Superior temporal gyrus (tissue), 1 donor: ENCODE data around the gene DOLPP1.

Experiments
- DNase-seq: peaks from one replicate; pipeline ENCODE4 v3.0.0-alpha.2; 2016; ENCODE audit errors: extremely low spot score

Gene DOLPP1

GRCh38 chr9:129094387-129095169 is 13.7 kb downstream of the DOLPP1 start:
- no peak for DNase-seq

DNA sequence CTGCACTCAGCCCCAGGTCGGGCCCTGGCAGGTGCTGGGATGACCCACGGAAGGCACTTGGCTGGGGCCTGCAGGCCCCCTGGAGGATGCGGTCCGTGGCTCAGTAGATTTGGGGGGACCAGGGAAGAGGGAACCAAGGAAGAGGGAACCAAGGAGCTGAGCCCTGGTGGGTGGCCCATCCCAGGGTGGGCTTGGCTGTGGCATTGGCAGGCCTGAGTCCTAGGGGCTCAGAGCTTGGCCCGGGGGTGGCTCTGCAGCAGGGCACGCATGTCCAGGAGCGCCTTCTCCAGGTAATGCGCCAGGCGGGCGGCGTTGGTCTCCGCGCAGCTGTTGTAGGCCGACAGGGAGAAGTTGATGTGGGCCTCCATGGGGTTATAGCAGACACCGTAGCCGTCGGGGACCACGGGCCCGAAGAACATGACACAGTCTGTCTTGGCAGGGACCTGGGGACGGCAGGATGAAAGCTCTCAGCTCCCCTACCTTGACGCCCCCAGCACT is 14.3 kb downstream of the DOLPP1 start:
- DNase-seq = no peak

DNA sequence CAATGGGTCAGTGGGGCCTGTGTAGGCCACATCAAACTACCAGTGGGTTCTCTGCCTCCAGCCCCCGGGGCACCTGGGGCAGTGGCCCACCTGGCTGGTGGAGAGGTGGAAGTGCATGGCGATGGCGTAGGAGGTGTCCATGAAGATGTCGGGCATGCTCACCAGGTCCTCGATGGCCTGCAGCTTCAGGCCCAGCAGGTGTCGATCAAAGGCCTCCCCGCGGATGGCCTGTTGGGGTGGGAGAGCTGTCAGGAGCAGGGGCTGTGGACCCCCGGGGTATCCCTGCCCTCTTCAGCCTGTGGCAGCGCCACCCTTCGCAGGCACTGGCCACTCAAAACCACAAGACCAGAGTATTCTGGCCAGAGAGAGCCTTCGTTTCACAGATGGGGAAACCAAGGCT is 15.0 kb downstream of the DOLPP1 start:
- DNase-seq = no peak

DNA sequence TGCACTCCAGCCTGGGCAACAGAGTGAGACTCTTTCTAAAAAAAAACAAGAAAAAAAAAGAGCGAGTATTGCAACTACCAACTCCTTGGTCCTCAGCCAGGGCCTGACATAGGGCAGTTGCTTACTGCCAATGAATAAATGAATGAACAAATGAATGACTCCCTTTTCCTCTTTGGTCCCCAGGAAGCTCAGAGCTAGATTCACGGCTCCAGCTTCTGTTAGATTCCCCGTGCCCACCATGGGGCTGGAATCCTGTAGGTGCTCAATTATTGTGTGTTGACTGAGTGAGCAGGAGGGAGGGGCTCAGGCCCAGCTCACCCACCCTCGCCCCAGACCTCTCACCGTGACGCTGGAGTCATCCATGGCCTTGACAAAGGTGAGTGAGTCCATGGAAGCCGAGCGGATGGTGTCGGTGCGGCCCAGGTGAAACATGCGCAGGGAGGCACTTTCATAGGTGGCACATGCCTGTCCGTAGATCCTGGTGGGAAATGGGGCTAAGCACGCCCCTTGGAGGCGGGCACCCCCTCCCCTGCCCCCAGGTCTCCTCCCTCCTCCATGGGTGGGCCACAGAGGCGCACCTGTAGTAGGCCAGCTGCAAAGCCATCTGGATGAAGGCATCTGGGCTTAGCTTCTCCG is 16.9 kb downstream of the DOLPP1 start:
- no peak for DNase-seq

DNA sequence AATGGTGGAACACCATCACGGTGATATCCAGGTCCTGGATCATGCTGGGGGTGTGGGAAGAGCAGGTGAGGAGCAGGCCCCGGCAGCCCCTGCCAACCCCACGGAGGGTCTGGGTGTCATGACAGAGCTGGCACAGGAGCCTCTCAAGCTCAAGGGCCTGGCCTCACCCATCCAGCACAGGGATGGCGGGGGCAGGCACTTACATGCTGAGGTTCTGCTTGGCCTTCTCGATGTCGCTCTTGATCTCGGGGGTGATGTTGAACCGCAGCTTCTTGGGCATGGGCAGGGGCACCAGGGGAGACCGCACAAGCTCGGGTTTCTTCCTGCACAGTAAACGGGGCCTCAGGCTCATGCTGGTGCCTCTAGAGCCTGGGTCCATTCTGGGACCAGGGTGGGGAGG is 17.4 kb downstream of the DOLPP1 start:
- DNase-seq = no peak

- no peak for DNase-seq
Observed at GRCh38 chr9:129100383-129101169, 19.7 kb downstream of the DOLPP1 start.

- no peak for DNase-seq
Observed at GRCh38 chr9:129101279-129101678, 20.4 kb downstream of the DOLPP1 start.

- DNase-seq = no peak
Observed at GRCh38 chr9:129102095-129102525, 21.2 kb downstream of the DOLPP1 start.

DNA sequence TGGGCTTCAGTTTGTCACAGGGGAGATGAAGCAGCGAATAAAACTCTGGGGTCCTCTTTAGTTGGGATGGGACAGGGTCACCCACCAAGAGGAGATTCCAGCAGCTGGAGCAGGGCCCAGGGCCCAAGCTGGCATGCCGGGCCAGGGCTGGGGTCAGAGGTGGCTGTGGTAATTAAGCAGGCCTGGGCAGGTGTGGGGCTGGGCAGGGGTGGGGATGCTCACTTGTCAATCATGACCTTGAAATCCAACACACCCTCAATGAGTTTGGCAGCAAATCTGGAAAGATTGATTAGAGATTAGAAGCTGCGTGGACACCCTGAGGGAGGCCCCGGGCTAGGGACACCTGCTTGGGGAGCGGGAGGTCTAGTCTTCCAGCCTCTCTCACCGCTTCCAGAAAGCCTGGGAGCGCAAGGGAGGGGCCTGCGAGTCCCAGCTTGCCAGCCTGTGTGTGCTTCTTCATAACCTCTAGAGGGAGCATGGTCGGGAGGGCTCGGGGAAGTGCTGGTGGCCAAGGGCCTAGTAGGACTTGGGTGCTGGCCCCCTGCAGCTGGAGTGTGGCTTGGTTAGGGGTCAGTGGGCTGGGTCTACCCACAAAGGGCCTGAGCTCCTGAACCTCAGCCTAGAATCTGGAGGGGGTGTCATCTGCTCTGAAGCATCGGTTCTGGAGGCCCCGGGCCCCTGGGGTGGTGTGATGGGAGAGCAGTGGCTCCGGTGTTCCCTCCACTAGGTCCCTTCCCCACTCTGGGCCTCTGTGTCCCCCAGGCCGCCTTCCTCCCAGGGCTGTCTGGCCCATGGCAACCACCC is 22.1 kb downstream of the DOLPP1 start:
- peak; percentile 38 for DNase-seq

- no peak for DNase-seq
Observed at GRCh38 chr9:129103595-129103965, 22.7 kb downstream of the DOLPP1 start.

DNA sequence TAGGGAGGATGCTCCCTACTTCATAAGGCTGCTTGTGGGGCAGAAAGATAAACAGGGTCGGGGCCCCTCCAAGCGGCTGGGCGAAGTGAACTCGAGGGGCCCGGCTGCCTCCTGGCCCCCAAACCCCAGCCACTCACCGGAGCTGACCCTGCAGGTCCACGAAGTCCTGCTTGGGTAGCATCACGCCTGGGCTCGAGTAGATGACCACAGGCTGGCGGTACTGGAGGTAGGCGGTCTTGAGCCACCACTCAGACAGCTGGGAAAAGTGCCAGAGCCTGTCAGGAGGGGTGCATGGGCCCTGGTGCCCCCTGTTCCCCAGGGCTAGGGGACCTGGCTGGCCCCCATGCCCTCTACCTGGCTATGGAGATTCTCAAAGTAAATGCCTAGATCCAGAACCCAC is 23.1 kb downstream of the DOLPP1 start:
- DNase-seq = no peak

- DNase-seq = no peak
Observed at GRCh38 chr9:129105857-129106694, 25.2 kb downstream of the DOLPP1 start.

GRCh38 chr9:129107651-129108050 is 26.7 kb downstream of the DOLPP1 start:
- no peak for DNase-seq

DNA sequence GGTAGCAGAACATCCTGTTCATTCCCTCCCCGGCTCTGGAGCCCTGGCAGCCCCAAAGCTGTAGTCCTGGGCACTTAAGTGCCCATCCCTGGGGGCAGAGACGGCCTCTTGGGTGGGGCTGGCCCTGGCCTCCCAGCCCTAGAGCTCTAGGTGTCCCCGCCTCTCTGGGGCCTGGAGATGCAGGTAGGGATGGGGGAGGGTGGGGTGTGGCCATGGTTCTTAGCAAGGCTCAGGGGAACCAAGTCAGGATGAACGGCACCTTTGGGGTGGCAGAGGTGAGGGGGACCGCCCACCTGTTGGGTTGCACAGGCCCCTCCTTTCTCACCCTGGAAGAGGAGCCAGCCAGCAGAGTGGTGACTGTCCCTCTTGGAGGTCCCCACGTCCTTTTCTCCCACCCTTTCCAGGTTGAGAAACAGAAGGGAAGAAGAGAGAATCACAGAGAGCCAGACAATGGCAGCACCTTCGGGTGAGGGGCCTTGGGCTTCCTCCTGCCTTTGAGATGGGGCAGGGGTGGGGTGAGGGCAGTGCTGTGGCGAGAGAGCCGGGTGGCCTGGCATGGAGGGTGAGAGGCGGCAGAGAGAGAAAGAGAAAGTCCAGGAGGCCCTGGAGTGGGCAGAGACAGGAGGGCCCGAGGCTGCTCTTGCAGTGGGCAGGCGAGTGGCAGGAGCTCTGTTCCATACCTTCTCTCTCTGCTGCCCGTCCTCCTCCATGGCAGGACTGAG is 27.3 kb downstream of the DOLPP1 start:
- DNase-seq = no peak

- no peak for DNase-seq
Observed at GRCh38 chr9:129108805-129109536, 28.1 kb downstream of the DOLPP1 start.

GRCh38 chr9:129109537-129109903 is 28.6 kb downstream of the DOLPP1 start:
- DNase-seq = no peak

- peak; percentile 11 for DNase-seq
Observed at GRCh38 chr9:129109952-129110739, 29.2 kb downstream of the DOLPP1 start.

GRCh38 chr9:129110740-129111527 is 30.0 kb downstream of the DOLPP1 start, which contains the start of the genes CRAT and PTPA:
TSS of gene CRAT (minus strand) at chr9:129110793. CDS start at chr9:129110509, 284 bp downstream.
TSS of gene PTPA (plus strand) at chr9:129111415. CDS start at chr9:129111601, 186 bp downstream.
- peak; percentile 91 for DNase-seq
